H9 (cell line): ENCODE measurements around the gene PPP2R3A. TPM values are rescaled to one million over a fixed set of nuclear protein-coding genes. Genes with fewer than 3 reads are reported as not detected.

Experiments
- DNase-seq: peaks from one replicate; pipeline ENCODE4 v3.0.0-alpha.2; 2017
- H2AFZ ChIP-seq: one replicate; pipeline ENCODE4 v1.6.1; 2013; ENCODE audit warnings: mild to moderate bottlenecking, low read length, control low read depth, moderate library complexity
- H2AK5ac ChIP-seq: 2 replicates; pipeline ENCODE4 v1.6.1; 2013; ENCODE audit warnings: low read length, control low read depth, mixed read lengths; ENCODE audit not compliant: insufficient read length
- H2BK120ac ChIP-seq: one replicate; pipeline ENCODE4 v1.6.1; 2013; ENCODE audit warnings: low read depth, mild to moderate bottlenecking, low read length, control low read depth, inconsistent platforms; ENCODE audit not compliant: poor library complexity, severe bottlenecking
- H2BK12ac ChIP-seq: 2 replicates; pipeline ENCODE4 v1.6.1; 2013; ENCODE audit warnings: low read length, control low read depth, mixed read lengths, low read depth; ENCODE audit not compliant: insufficient read length
- H2BK15ac ChIP-seq: 2 replicates; pipeline ENCODE4 v1.6.1; 2013; ENCODE audit warnings: low read depth, low read length, control low read depth
- H2BK20ac ChIP-seq: one replicate; pipeline ENCODE4 v1.6.1; 2013; ENCODE audit warnings: low read depth, mild to moderate bottlenecking, low read length, control low read depth, inconsistent platforms; ENCODE audit not compliant: poor library complexity, severe bottlenecking
- H2BK5ac ChIP-seq: 2 replicates; pipeline ENCODE4 v1.6.1; 2013; ENCODE audit warnings: low read length, control low read depth, mixed read lengths; ENCODE audit not compliant: insufficient read length
- H3K14ac ChIP-seq: 2 replicates; pipeline ENCODE4 v1.6.1; 2013; ENCODE audit warnings: low read length, control low read depth; ENCODE audit not compliant: insufficient read depth
- H3K18ac ChIP-seq: 2 replicates; pipeline ENCODE4 v1.6.1; 2013; ENCODE audit warnings: low read depth, mild to moderate bottlenecking, mixed read lengths, low read length, control low read depth; ENCODE audit not compliant: insufficient read length
- H3K23ac ChIP-seq: 2 replicates; pipeline ENCODE4 v1.6.1; 2013; ENCODE audit warnings: low read length, control low read depth, mixed read lengths, low read depth; ENCODE audit not compliant: insufficient read length
- H3K23me2 ChIP-seq: 2 replicates; pipeline ENCODE4 v1.6.1; 2013; ENCODE audit warnings: low read depth, mild to moderate bottlenecking, mixed read lengths, low read length, control low read depth; ENCODE audit not compliant: insufficient read length, poor library complexity, severe bottlenecking
- H3K27ac ChIP-seq: 2 replicates; pipeline ENCODE4 v1.5.1; 2013; ENCODE audit warnings: low read length, control low read depth, mixed read lengths, low read depth; ENCODE audit not compliant: insufficient read length
- H3K27me3 ChIP-seq: 2 replicates; pipeline ENCODE4 v1.6.1; 2013; ENCODE audit warnings: low read length, control low read depth, inconsistent platforms; ENCODE audit not compliant: insufficient read depth
- H3K4ac ChIP-seq: 2 replicates; pipeline ENCODE4 v1.6.1; 2013; ENCODE audit warnings: low read depth, mild to moderate bottlenecking, control low read depth, inconsistent platforms, low read length, moderate library complexity
- H3K4me1 ChIP-seq: 2 replicates; pipeline ENCODE4 v1.6.1; 2013; ENCODE audit warnings: low read length, control low read depth, inconsistent platforms; ENCODE audit not compliant: insufficient read depth
- H3K4me2 ChIP-seq: 2 replicates; pipeline ENCODE4 v1.6.1; 2013; ENCODE audit warnings: low read length, control low read depth, mixed read lengths; ENCODE audit not compliant: insufficient read length, insufficient read depth
- H3K56ac ChIP-seq: 2 replicates; pipeline ENCODE4 v1.6.1; 2013; ENCODE audit warnings: low read depth, mild to moderate bottlenecking, mixed read lengths, low read length, control low read depth; ENCODE audit not compliant: insufficient read length
- H3K79me1 ChIP-seq: 2 replicates; pipeline ENCODE4 v1.6.1; 2013; ENCODE audit warnings: low read depth, mild to moderate bottlenecking, moderate library complexity, low read length, control low read depth, inconsistent platforms; ENCODE audit not compliant: insufficient read depth, poor library complexity, severe bottlenecking
- H3K79me2 ChIP-seq: 2 replicates; pipeline ENCODE4 v1.6.1; 2013; ENCODE audit warnings: low read length, control low read depth, inconsistent platforms; ENCODE audit not compliant: insufficient read depth
- H3K9ac ChIP-seq: 2 replicates; pipeline ENCODE4 v1.6.1; 2013; ENCODE audit warnings: low read length, control low read depth, mixed read lengths; ENCODE audit not compliant: insufficient read length; ENCODE audit errors: extremely low read depth
- H3K9me3 ChIP-seq: one replicate; pipeline ENCODE4 v1.6.1; 2013; ENCODE audit warnings: low read depth, low read length, inconsistent platforms; ENCODE audit not compliant: control insufficient read depth
- H3T11ph ChIP-seq: one replicate; pipeline ENCODE4 v1.6.1; 2013; ENCODE audit warnings: mild to moderate bottlenecking, low read length, control low read depth, inconsistent platforms
- H4K20me1 ChIP-seq: one replicate; pipeline ENCODE4 v1.6.1; 2013; ENCODE audit not compliant: control insufficient read depth, insufficient read length, insufficient read depth
- H4K5ac ChIP-seq: 2 replicates; pipeline ENCODE4 v1.6.1; 2013; ENCODE audit warnings: low read depth, mild to moderate bottlenecking, mixed read lengths, low read length, control low read depth; ENCODE audit not compliant: insufficient read length
- H4K8ac ChIP-seq: replicated peaks from 2 replicates; pipeline ENCODE4 v1.6.1; 2013; ENCODE audit warnings: low read length, control low read depth, mixed read lengths, low read depth; ENCODE audit not compliant: insufficient read length
- H4K91ac ChIP-seq: 2 replicates; pipeline ENCODE4 v1.6.1; 2013; ENCODE audit warnings: low read depth, mild to moderate bottlenecking, moderate library complexity, mixed read lengths, low read length, control low read depth; ENCODE audit not compliant: insufficient read length
- H3K27ac Mint-ChIP-seq, 3 experiments: 2 replicates in 2 of 3; 3 replicates in 1 of 3; pipeline ENCODE4 v1.8.0; 2020 to 2021; ENCODE audit warnings: mixed read lengths in 3 of 3, mild to moderate bottlenecking in 1 of 3, moderate library complexity in 1 of 3
- H3K27me3 Mint-ChIP-seq: 2 replicates; pipeline ENCODE4 v1.8.0; 2021; ENCODE audit warnings: low read depth, mild to moderate bottlenecking, moderate library complexity, mixed read lengths
- H3K36me3 Mint-ChIP-seq, 3 experiments: 2 replicates in 2 of 3; 3 replicates in 1 of 3; pipeline ENCODE4 v1.8.0; 2020 to 2021; ENCODE audit warnings: low read depth in 3 of 3, mixed read lengths in 3 of 3; ENCODE audit not compliant: insufficient read depth in 1 of 3
- H3K4me1 Mint-ChIP-seq, 2 experiments: 2 replicates each; pipeline ENCODE4 v1.8.0; 2020; ENCODE audit warnings: mixed read lengths in 2 of 2
- H3K4me3 Mint-ChIP-seq, 2 experiments: 2 replicates in 1 of 2; 3 replicates in 1 of 2; pipeline ENCODE4 v1.8.0; 2020 to 2021; ENCODE audit warnings: mild to moderate bottlenecking in 2 of 2, mixed read lengths in 2 of 2, moderate library complexity in 1 of 2
- H3K9me3 Mint-ChIP-seq, 2 experiments: 2 replicates in 1 of 2; 3 replicates in 1 of 2; pipeline ENCODE4 v1.8.0; 2020; ENCODE audit warnings: mild to moderate bottlenecking in 2 of 2, mixed read lengths in 2 of 2, moderate library complexity in 1 of 2
- CTCF ChIP-seq: fragments of 200-600 bp; sonication (generic); conservative IDR thresholded peaks from 3 replicates; pipeline ENCODE4 v1.8.0; 2021; ENCODE audit warnings: antibody characterized with exemption, mild to moderate bottlenecking
- total RNA-seq: library from RNA; stranded (reverse); gene quantifications from 2 replicates; pipeline ENCODE4 v1.2.1, GENCODE V29; 2021

The PPP2R3A gene
- total RNA-seq, 1 experiment from 2014 or later = 12.4 TPM

- Mint-ChIP-seq H3K27me3 (no peaks in the 10 kb centered on the region; the same call in 1 of the 2 replicates), H3K4me1 (peaks cover 6 to 11% of the 10 kb centered on the region in 2 experiments), H3K36me3 (peaks cover 2 to 8% (median 3%) of the 10 kb centered on the region in 3 experiments; a peak in 4 of 7 replicates), H3K9me3 (no peaks in the 10 kb centered on the region), H3K4me3 (no peak overlapping the region), H3K27ac (no peak overlapping the region)
- Histone ChIP-seq H4K5ac (no peak overlapping the region), H3K79me2 (no peaks in the 10 kb centered on the region), H2BK15ac (no peak overlapping the region), H3K9me3 (no peaks in the 10 kb centered on the region), H2BK5ac (no peak overlapping the region), H4K8ac (no peak overlapping the region), H3K56ac (no peak overlapping the region), H2BK20ac (no peak overlapping the region), H3K23me2 (no peaks in the 10 kb centered on the region), H2AFZ (no peak overlapping the region), H3K27ac (no peak overlapping the region), H2BK12ac (no peak overlapping the region), H3K9ac (no peak overlapping the region), H3K14ac (no peak overlapping the region), H3T11ph (no peak overlapping the region), H3K4me1 (peaks cover 5% of the 10 kb centered on the region; the same call in 1 of the 2 replicates), H3K79me1 (no peaks in the 10 kb centered on the region), H3K23ac (no peak overlapping the region), H3K27me3 (peaks cover 3% of the 10 kb centered on the region; the same call in 1 of the 2 replicates), H3K18ac (no peak overlapping the region), H3K4ac (no peak overlapping the region), H2AK5ac (no peak overlapping the region), H2BK120ac (no peak overlapping the region), H4K20me1 (peaks cover 2% of the 10 kb centered on the region), H3K4me2 (no peak overlapping the region), H4K91ac (no peak overlapping the region)
- no peak for DNase-seq
- TF ChIP-seq CTCF = no peak
Observed at GRCh38 chr3:136141291-136141785, 175.8 kb downstream of the PPP2R3A start.
